GM19372 (cell line): ENCODE data around the gene RPS25.
"Not testable (repeated sequence)": the region's sequence is repeated elsewhere in the genome, so short reads cannot be mapped to it uniquely, and the experiment has no call there.

Experiments used
- ATAC-seq: cut with Tn5 transposase; IDR thresholded peaks from one replicate; pipeline ENCODE4 v1.9.1; 2021; ENCODE audit warnings: mild to moderate bottlenecking, low read depth, moderate library complexity; ENCODE audit not compliant: unreplicated experiment

RPS25 gene

GRCh38 chr11:119019996-119020395 lies 1.9 kb upstream of the RPS25 start:
- ATAC-seq = no peak

DNA sequence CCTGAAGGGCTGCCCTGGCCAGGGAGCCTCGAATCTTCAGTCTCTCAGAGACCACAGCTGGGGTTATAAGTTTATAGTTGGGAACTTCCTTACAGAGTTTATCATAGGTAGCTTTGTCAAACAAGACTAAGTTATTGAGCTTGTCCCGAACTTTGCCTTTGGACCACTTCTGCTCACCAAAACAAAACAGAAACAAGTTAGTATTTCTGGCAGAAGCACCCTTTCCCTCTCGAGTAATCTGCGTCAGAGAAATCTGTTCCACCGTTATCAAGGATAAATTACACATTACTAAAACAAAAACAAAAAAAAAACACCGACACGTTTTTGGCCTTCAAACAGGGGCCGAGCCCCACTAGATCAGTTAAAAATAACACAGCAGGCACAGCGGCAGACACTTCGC lies 766 bp downstream of the RPS25 start:
- not testable (repeated sequence) for ATAC-seq

DNA sequence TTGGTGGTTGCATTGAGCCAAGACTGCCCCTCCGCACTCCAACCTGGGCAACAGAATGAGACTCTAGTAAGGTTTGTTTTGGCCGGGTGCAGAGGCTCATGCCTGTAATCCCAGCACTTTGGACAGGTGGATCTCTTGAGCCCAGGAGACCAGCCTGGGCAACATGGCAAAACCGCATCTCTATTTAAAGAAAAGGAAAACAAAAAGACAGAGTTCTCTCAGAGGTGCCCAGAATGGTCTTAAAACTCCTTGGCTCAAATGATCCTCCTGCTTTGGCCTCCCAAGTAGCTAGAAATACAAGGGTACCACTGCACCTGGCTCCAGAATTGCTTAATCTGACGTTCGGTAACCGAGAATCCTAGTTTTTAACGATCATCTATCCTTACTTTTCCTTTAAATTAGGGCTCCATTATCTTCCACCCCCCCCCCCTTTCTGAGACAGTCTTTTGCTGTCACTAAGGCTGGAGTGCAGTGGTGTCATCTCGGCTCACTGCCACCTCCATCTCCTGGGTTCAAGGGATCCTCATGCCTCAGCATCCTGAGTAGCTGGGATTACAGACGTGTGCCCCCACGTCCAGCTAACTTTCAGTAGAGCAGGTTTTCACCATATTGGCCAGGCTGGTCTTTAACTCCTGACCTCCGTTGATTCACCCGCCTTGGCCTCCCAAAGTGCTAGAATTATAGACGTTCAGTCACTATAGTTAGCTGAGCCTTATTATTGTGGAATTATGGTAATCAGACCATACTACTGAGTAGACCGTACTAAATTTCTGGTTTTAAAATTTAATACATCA lies 1.7 kb downstream of the RPS25 start:
- no peak for ATAC-seq

DNA sequence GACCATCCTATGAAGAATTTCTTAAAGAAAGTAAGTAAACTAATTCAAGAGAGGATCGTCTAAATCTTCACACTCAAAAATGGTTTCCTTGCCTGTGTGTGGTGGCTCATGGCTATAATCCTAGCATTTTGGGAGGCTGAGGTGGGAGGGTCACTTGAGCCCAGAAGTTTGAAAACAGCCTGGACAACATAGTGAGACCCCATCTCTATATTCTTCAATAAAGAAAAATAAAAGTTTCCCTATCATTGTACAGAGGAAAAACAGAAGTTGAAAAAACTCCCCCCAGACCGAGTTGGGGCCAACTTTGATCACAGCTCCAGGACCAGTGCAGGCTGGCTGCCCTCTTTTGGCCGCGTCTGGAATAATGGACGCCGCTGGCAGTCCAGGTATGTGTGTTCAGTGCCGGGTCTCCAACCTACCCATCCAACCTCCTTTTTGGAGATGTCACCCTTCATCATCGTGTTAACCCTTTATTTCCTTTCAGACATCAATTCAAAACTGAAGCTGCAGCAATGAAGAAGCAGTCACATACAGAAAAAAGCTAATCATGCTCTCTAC lies 3.0 kb downstream of the RPS25 start:
- no peak for ATAC-seq

- ATAC-seq = no peak
These were observed 3.8 kb downstream of the RPS25 start for GRCh38 chr11:119014209-119014924.

DNA sequence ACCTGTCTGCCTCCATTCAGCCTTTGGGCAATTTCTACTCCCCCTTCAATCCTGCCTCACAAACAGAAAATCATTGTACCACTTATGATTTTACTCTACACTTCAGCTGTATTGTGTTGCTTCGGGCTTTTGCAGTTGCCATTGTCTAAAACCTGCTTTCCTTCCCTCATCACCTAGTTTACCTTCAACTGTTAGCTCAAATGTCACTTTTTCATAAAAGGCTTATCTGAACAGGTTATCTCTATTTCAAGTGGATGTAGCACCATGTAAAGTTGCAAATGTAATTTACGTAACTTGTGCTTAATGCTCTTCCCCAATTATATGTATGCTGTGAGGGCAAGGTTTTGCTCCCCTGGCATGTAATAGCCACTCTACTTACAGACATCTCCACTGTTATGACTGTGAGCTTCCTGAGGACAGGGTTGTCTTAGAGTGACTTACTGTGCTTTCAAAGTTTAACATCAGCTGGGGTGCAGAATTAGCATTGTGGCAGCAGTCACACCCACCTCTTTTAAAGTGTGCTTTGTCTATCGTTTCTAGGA lies 5.4 kb downstream of the RPS25 start:
- ATAC-seq = no peak

DNA sequence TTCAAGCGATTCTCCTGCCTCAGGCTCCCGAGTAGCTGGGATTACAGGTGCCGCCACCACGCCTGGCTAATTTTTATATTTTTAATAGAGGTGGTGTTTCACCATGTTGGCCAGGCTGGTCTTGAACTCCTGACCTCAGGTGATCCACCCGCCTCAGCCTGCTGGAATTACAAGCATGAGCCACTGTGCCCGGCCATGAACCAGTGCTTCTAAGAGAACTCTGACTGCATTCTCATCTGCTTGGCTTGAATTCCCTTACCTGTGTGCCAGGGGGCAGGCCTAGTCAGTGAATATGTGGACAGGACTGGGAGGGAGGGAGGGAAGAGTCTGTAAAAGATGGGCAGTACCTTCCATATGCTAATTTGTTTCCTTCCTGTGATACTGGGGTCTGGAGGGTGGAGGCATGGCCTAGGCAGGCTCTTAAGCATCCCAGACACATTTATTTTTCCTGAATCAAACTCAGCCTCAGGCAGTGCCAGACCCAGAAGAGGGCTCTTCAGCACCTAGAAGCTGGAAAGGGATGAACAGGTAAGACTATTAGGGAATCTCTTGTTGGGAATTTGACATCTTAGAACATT lies 6.6 kb downstream of the RPS25 start:
- ATAC-seq = no peak

- no peak for ATAC-seq
These were observed 11.5 kb downstream of the RPS25 start for GRCh38 chr11:119006656-119007055.

DNA sequence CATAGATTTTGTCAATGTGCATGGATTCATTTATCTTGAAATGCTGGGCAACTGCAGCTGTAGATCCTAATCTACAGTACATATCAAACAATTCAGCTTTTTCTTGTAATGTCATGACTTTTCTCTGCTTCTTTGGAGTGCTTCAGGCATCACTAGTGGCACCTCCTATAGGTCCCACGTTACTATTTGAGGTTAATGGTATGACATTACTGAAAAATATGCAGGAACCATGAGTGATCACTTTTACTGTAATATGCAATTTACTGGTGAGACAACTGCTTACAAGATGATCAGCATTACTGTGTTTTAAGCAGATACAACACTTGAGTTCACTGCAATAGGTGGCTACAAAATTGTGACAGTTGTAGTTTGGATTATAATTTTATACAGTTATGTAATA lies 17.2 kb downstream of the RPS25 start:
- ATAC-seq = no peak

GRCh38 chr11:118998822-118999221 lies 19.3 kb downstream of the RPS25 start:
- ATAC-seq = no peak

GRCh38 chr11:118998388-118998717 lies 19.8 kb downstream of the RPS25 start:
- no peak for ATAC-seq

DNA sequence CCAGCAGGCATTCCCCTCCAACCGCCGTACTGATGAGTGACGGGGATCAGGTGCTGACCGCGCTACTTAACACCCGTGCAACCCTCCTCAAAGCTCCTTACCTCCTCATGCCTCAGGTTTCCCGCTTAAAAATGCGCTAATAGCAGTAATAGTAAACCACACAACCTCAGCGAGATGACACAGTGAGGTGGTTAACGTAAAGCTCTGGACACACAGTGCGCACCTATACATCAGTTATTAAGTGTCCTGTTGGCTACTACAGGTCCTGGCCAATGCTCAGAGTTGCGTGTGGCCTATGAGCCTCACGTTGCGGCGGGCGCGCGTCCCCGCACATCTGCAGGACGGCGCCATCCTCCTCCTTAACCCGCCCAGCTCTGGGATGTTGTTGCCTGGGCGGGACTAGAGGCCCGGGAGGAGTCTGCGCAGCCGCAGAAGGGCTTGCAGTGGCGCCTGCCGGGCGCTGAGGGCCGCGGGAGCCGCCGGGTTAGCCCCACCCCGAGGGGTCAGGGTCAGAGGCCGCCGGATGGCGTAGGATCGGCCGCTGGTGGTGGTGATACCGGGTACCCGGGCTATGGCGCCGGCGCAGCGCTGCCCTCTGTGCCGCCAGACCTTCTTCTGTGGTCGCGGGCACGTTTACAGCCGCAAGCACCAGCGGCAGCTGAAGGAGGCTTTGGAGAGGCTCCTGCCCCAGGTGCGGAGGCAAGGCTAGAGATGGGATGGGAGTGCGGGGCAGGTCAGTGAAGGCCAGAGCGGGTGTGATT lies 20.3 kb downstream of the RPS25 start, which contains the start of gene CENATAC:
Gene CENATAC, plus strand, starts transcription at position 512 of the 761 bp plus-strand sequence. Its CDS starts 60 bp downstream, at position 572.
- ATAC-seq = peak; percentile 91

GRCh38 chr11:118996926-118997626 lies 21.1 kb downstream of the RPS25 start:
- peak; percentile 23 for ATAC-seq

GRCh38 chr11:118991486-118992038 lies 26.6 kb downstream of the RPS25 start:
- ATAC-seq = not testable (repeated sequence)

DNA sequence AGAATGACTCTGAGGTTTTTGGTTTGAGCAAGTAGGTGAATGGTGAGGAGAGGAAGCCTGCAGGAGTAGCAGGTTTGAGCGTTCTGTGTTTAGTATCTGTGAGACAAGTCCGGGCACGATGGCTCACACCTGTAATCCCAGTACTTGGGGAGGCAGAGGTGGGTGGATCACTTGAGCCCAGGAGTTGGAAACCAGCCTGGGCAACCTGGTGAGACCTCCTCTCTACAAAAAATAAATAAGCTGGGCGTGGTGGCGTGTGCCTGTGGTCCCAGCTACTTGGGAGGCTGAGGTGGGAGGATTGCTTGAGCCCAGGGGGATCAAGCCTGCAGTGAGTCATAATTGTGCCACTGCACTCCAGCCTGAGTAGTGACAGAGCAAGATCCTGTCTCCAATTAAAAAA lies 29.9 kb downstream of the RPS25 start:
- no peak for ATAC-seq

DNA sequence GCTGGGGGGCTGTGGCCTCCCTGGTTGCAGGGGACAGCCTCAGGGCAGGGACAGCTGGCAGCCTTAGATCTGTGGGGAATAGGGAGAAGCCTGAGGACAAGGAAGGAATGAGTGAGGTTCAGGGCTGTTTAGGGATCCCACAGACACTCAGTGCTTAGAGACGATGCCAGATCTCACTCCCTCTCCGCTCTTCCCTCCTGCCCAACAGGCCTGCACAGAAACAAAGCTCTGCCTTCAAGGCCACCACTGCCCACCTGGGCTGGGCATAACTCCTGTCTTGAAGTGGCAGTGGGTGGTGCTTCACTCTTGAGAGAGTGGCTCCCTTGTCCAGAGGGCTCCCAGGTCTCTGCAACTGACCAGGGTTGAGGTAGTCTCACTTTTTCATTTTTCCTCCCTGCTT lies 33.3 kb downstream of the RPS25 start:
- no peak for ATAC-seq

GRCh38 chr11:118984337-118984736 lies 33.8 kb downstream of the RPS25 start:
- ATAC-seq = not testable (repeated sequence)

- no peak for ATAC-seq
These were observed 37.8 kb downstream of the RPS25 start for GRCh38 chr11:118980191-118980881.

DNA sequence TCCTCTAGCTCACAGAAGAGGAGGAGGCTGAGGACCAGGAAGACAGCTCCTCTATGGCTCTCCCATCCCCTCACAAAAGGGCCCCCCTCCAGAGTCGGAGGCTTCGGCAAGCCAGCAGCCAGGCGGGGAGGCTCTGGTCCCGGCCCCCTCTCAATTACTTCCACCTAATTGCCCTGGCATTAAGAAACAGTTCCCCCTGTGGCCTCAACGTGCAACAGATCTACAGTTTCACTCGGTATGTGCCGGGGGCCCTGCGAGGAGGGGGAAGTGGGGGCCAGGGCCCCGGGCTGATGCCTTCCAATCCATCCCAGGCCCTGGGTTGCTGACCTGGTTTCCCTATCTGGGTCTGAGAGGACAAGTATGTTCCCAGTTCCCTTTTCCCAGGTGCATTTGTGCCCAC lies 38.7 kb downstream of the RPS25 start:
- ATAC-seq = no peak
